OCI-LY7 (cell line): ENCODE data around the gene OCLN. TPM values are rescaled to one million over a fixed set of nuclear protein-coding genes. Genes with fewer than 3 reads are reported as not detected.

ENCODE experiments used
- Bru-seq: library from RNA; stranded (reverse); fragments of 400-500 nt; gene quantifications from one replicate; lab custom pipeline; 2021; lab: Mats Ljungman, UMichigan
- BruChase-seq, 2 experiments: library from RNA; stranded (reverse); fragments of 400-500 nt; gene quantifications; one replicate each; lab custom pipeline; 2021; lab: Mats Ljungman, UMichigan
- BruUV-seq: library from RNA; stranded (reverse); fragments of 400-500 nt; replicated peaks from 2 replicates; lab custom pipeline; 2021; lab: Mats Ljungman, UMichigan
- CTCF ChIA-PET: fragments of 300-600 bp; sonication (Branson Sonifier 250); formaldehyde crosslinking; loops from one replicate; lab custom pipeline; 2022; ENCODE audit warnings: antibody characterized with exemption; ENCODE audit not compliant: unreplicated experiment; lab: Charles Lee
- POLR2A ChIA-PET: fragments of 300-600 bp; sonication (Branson Sonifier 250); formaldehyde crosslinking; loops from one replicate; lab custom pipeline; 2022; ENCODE audit warnings: antibody characterized with exemption; lab: Charles Lee
- DNase-seq: peaks from one replicate; pipeline ENCODE4 v3.0.0-alpha.2; 2015; ENCODE audit warnings: low spot score
- H2AFZ ChIP-seq: fragments of 200-600 bp; sonication (generic), shearing (Covaris generic); 2 replicates; pipeline ENCODE4 v1.6.1; 2014; ENCODE audit warnings: mild to moderate bottlenecking, antibody characterized with exemption, low read length, moderate library complexity
- H3K27ac ChIP-seq: fragments of 200-600 bp; sonication (generic); 2 replicates; pipeline ENCODE4 v1.5.1; 2014; ENCODE audit warnings: mixed run types, low read depth, mild to moderate bottlenecking, moderate library complexity, low read length, inconsistent platforms; ENCODE audit not compliant: poor library complexity, severe bottlenecking
- H3K36me3 ChIP-seq: fragments of 200-600 bp; sonication (generic); 2 replicates; pipeline ENCODE4 v1.6.1; 2014; ENCODE audit warnings: mild to moderate bottlenecking, antibody characterized with exemption, low read length, moderate library complexity, mixed read lengths; ENCODE audit not compliant: insufficient read depth
- H3K4me1 ChIP-seq: fragments of 200-600 bp; sonication (generic); 2 replicates; pipeline ENCODE4 v1.5.1; 2014; ENCODE audit warnings: mild to moderate bottlenecking, low read length; ENCODE audit not compliant: insufficient read depth, poor library complexity, severe bottlenecking
- H3K4me2 ChIP-seq: fragments of 200-600 bp; sonication (generic); 2 replicates; pipeline ENCODE4 v1.6.1; 2014; ENCODE audit warnings: mild to moderate bottlenecking, low read length
- H3K4me3 ChIP-seq: fragments of 200-600 bp; sonication (generic); 2 replicates; pipeline ENCODE4 v1.5.1; 2014; ENCODE audit warnings: mild to moderate bottlenecking, low read depth, low read length; ENCODE audit not compliant: poor library complexity, severe bottlenecking
- H3K79me2 ChIP-seq: fragments of 200-600 bp; sonication (generic); 2 replicates; pipeline ENCODE4 v1.6.1; 2016; ENCODE audit warnings: low read depth, mild to moderate bottlenecking, low read length, moderate library complexity, mixed read lengths; ENCODE audit not compliant: insufficient read depth
- H3K9me2 ChIP-seq: fragments of 200-600 bp; sonication (generic); 2 replicates; pipeline ENCODE4 v1.6.1; 2016; ENCODE audit warnings: mild to moderate bottlenecking, low read length, mixed read lengths; ENCODE audit not compliant: insufficient read depth
- H3K9me3 ChIP-seq: fragments of 200-600 bp; sonication (generic); 2 replicates; pipeline ENCODE4 v1.6.1; 2014; ENCODE audit warnings: mild to moderate bottlenecking, mixed run types, low read length, mixed read lengths
- H4K20me1 ChIP-seq: fragments of 200-600 bp; sonication (generic); 2 replicates; pipeline ENCODE4 v1.6.1; 2014; ENCODE audit warnings: mild to moderate bottlenecking, antibody characterized with exemption, low read length, moderate library complexity, mixed read lengths; ENCODE audit not compliant: insufficient read depth
- CTCF ChIP-seq: fragments of 200-600 bp; sonication (generic); conservative IDR thresholded peaks from 2 replicates; pipeline ENCODE4 v1.5.1; 2014; ENCODE audit warnings: mild to moderate bottlenecking, antibody characterized with exemption, low read length, moderate library complexity, mixed read lengths
- EZH2phosphoT487 ChIP-seq: fragments of 200-600 bp; sonication (generic); IDR thresholded peaks from 2 replicates; pipeline ENCODE4 v1.6.1; 2018; ENCODE audit warnings: low read depth, borderline replicate concordance, mild to moderate bottlenecking, mixed run types, antibody characterized with exemption, low read length, moderate library complexity, mixed read lengths
- intact Hi-C: fragments of 100-400 bp; cut with micrococcal nuclease; formaldehyde crosslinking; loops from one replicate; pipeline ENCODE4 v1.10.0; 2022; ENCODE audit not compliant: unreplicated experiment
- long read RNA-seq: library from polyadenylated mRNA; stranded (forward); transcript quantifications from one replicate; pipeline ENCODE4 v2.0.0, GENCODE V29; 2022
- total RNA-seq, 2 experiments: library from RNA; depleted of rRNA in 1 of 2; stranded (reverse); fragments of >200 nt in 1 of 2; shearing (Covaris generic) in 1 of 2; gene quantifications; 2 replicates each; pipeline ENCODE4 v1.2.3, GENCODE V29; 2014 to 2022

Gene OCLN
- total RNA-seq (2014; rRNA removed; shearing (Covaris generic)) (0.50 and 1.8 TPM in 2 replicates), total RNA-seq (2022) (1.1 and 1.4 TPM in 2 replicates), Bru-seq, nascent RNA (percentile 17 among the genes with signal in this experiment), BruChase-seq, experiment 1, labeled RNA remaining after a 6-hour chase (percentile 18 among the genes with signal in this experiment), BruChase-seq, experiment 2, labeled RNA remaining after a 2-hour chase (percentile 19 among the genes with signal in this experiment)
- long read RNA-seq = 0 reads

- intact Hi-C loops = no loop called here
These were observed at the start of gene OCLN for GRCh38 chr5:69492391-69492922. TSS of gene OCLN (plus strand) at chr5:69492790. CDS start at chr5:69504245, 11,455 bp downstream.

GRCh38 chr5:69444127-69444754, 48.3 kb upstream of the OCLN start:
- no peak for TF ChIP-seq EZH2phosphoT487
- TF ChIP-seq CTCF = no peak
- H3K9me2 ChIP-seq = no peaks in the 10 kb centered on the region
- no TSS peak for BruUV-seq

More at GRCh38 chr5:69492391-69492922, at the start of gene OCLN:
- H3K27ac ChIP-seq = no peak within 1 kb of the TSS
- no TSS peak for BruUV-seq
- TF ChIP-seq CTCF = no peak
- no peak for TF ChIP-seq EZH2phosphoT487
- no peaks in the 10 kb centered on the region for H3K36me3 ChIP-seq
- ChIA-PET POLR2A (no interaction called here), CTCF (no interaction called here)
- H3K4me3 ChIP-seq = no peak within 1 kb of the TSS
- no peaks in the 10 kb centered on the region for H4K20me1 ChIP-seq
- H2AFZ ChIP-seq = no peak within 1 kb of the TSS
- H3K9me3 ChIP-seq = no peaks in the 10 kb centered on the region
- no peaks in the 10 kb centered on the region for H3K79me2 ChIP-seq
- DNase-seq = no peak
- H3K4me1 ChIP-seq = no peaks in the 10 kb centered on the region
- no peak within 1 kb of the TSS for H3K4me2 ChIP-seq
- H3K9me2 ChIP-seq = no peaks in the 10 kb centered on the region

GRCh38 chr5:69449511-69449910, 43.1 kb upstream of the OCLN start:
- ChIA-PET POLR2A (no interaction called here), CTCF (no interaction called here)
- no TSS peak for BruUV-seq
- Histone ChIP-seq H2AFZ (no peak overlapping the region), H3K9me2 (no peaks in the 10 kb centered on the region), H3K36me3 (no peaks in the 10 kb centered on the region), H3K79me2 (no peaks in the 10 kb centered on the region), H3K9me3 (no peaks in the 10 kb centered on the region), H3K27ac (no peak overlapping the region), H3K4me1 (no peaks in the 10 kb centered on the region), H3K4me2 (no peak overlapping the region), H3K4me3 (no peak overlapping the region), H4K20me1 (no peaks in the 10 kb centered on the region)
- no peak for DNase-seq
- TF ChIP-seq EZH2phosphoT487 (no peak), CTCF (no peak)
- intact Hi-C loops = no loop called here

More at GRCh38 chr5:69444127-69444754, 48.3 kb upstream of the OCLN start:
- H3K27ac ChIP-seq = no peak overlapping the region
- no peaks in the 10 kb centered on the region for H3K36me3 ChIP-seq
- intact Hi-C loops = no loop called here
- H3K79me2 ChIP-seq = no peaks in the 10 kb centered on the region
- POLR2A ChIA-PET = no interaction called here
- no peak for DNase-seq
- no peaks in the 10 kb centered on the region for H4K20me1 ChIP-seq
- CTCF ChIA-PET = no interaction called here
- no peak overlapping the region for H2AFZ ChIP-seq
- no peak overlapping the region for H3K4me2 ChIP-seq
- no peaks in the 10 kb centered on the region for H3K4me1 ChIP-seq
- H3K4me3 ChIP-seq = no peak overlapping the region
- no peaks in the 10 kb centered on the region for H3K9me3 ChIP-seq
